ENCODE measurements around the gene GOLIM4. TPM values are rescaled to one million over a fixed set of nuclear protein-coding genes. Genes with fewer than 3 reads are reported as not detected.

Gene GOLIM4
- polyA plus RNA-seq, 3 donors from 2014 or later = 2.3 to 7.7 (median 4.1) TPM

GRCh38 chr3:168091941-168092340 is 3.8 kb downstream of the GOLIM4 start:
- Mint-ChIP-seq H3K4me3 (no peak overlapping the region), H3K4me1 (peaks cover 47 to 77% of the 10 kb centered on the region in 2 donors), H3K27ac (no peak overlapping the region), H3K9me3 (no peaks in the 10 kb centered on the region), H3K27me3 (ENCODE audit: low read depth in 3 of 3) (peaks cover 12 to 17% (median 16%) of the 10 kb centered on the region in 3 donors), H3K36me3 (no peaks in the 10 kb centered on the region)
- no peak for DNase-seq

GRCh38 chr3:168091302-168091858 is 4.3 kb downstream of the GOLIM4 start:
- H3K27ac Mint-ChIP-seq = peak overlapping the region in 1 of 6 donors; percentile 71
- no peaks in the 10 kb centered on the region for H3K9me3 Mint-ChIP-seq
- no peaks in the 10 kb centered on the region for H3K36me3 Mint-ChIP-seq
- no peak overlapping the region for H3K4me3 Mint-ChIP-seq
- DNase-seq = no peak
- H3K4me1 Mint-ChIP-seq = peaks cover 44 to 76% of the 10 kb centered on the region in 2 donors
- H3K27me3 Mint-ChIP-seq (ENCODE audit: low read depth in 3 of 3) = peaks cover 12 to 17% (median 16%) of the 10 kb centered on the region in 3 donors

GRCh38 chr3:168090306-168091085 is 5.2 kb downstream of the GOLIM4 start:
- peaks cover 44 to 74% of the 10 kb centered on the region in 2 donors for H3K4me1 Mint-ChIP-seq
- no peak overlapping the region for H3K27ac Mint-ChIP-seq
- no peaks in the 10 kb centered on the region for H3K9me3 Mint-ChIP-seq
- H3K4me3 Mint-ChIP-seq = no peak overlapping the region
- no peak for DNase-seq
- peaks cover 5 to 9% (median 8%) of the 10 kb centered on the region in 3 donors for H3K27me3 Mint-ChIP-seq (ENCODE audit: low read depth in 3 of 3)
- no peaks in the 10 kb centered on the region for H3K36me3 Mint-ChIP-seq

GRCh38 chr3:168089179-168089771 is 6.4 kb downstream of the GOLIM4 start:
- H3K9me3 Mint-ChIP-seq = no peaks in the 10 kb centered on the region
- H3K4me3 Mint-ChIP-seq = peak overlapping the region; percentile 8 to 53 (median 31)
- H3K36me3 Mint-ChIP-seq = no peaks in the 10 kb centered on the region
- H3K27me3 Mint-ChIP-seq (ENCODE audit: low read depth in 3 of 3) = peaks cover 0 to 3% (median 0%) of the 10 kb centered on the region in 3 donors
- DNase-seq = peak in 1 of 3 donors; percentile 14
- peak overlapping the region in 3 of 6 donors; percentile 3 to 20 (median 15) for H3K27ac Mint-ChIP-seq
- peaks cover 46 to 80% of the 10 kb centered on the region in 2 donors for H3K4me1 Mint-ChIP-seq

GRCh38 chr3:168088106-168088720 is 7.5 kb downstream of the GOLIM4 start:
- Mint-ChIP-seq H3K27ac (peak overlapping the region; percentile 0 to 72 (median 46)), H3K4me1 (peaks cover 38 to 75% of the 10 kb centered on the region in 2 donors), H3K36me3 (no peaks in the 10 kb centered on the region), H3K4me3 (peak overlapping the region; percentile 13 to 50 (median 29)), H3K27me3 (ENCODE audit: low read depth in 3 of 3) (peaks cover 0 to 5% (median 0%) of the 10 kb centered on the region in 3 donors), H3K9me3 (no peaks in the 10 kb centered on the region)
- peak; percentile 18 to 30 (median 20) for DNase-seq

- no peak for DNase-seq
- H3K9me3 Mint-ChIP-seq = no peaks in the 10 kb centered on the region
- peaks cover 36 to 68% of the 10 kb centered on the region in 2 donors for H3K4me1 Mint-ChIP-seq
- H3K4me3 Mint-ChIP-seq = no peak overlapping the region
- peak overlapping the region in 1 of 6 donors; percentile 55 for H3K27ac Mint-ChIP-seq
- H3K27me3 Mint-ChIP-seq (ENCODE audit: low read depth in 3 of 3) = peaks cover 0 to 5% (median 0%) of the 10 kb centered on the region in 3 donors
- no peaks in the 10 kb centered on the region for H3K36me3 Mint-ChIP-seq
These were observed 8.2 kb downstream of the GOLIM4 start for GRCh38 chr3:168087539-168087938.

GRCh38 chr3:168086541-168087260 is 9.0 kb downstream of the GOLIM4 start:
- H3K36me3 Mint-ChIP-seq = no peaks in the 10 kb centered on the region
- H3K27me3 Mint-ChIP-seq (ENCODE audit: low read depth in 3 of 3) = peaks cover 0 to 5% (median 0%) of the 10 kb centered on the region in 3 donors

GRCh38 chr3:168085491-168086119 is 10.1 kb downstream of the GOLIM4 start:
- no peak overlapping the region for H3K4me3 Mint-ChIP-seq
- DNase-seq = no peak
- H3K27me3 Mint-ChIP-seq (ENCODE audit: low read depth in 3 of 3) = peaks cover 0 to 5% (median 0%) of the 10 kb centered on the region in 3 donors
- peak overlapping the region in 1 of 6 donors; percentile 56 for H3K27ac Mint-ChIP-seq
- no peaks in the 10 kb centered on the region for H3K36me3 Mint-ChIP-seq
- no peaks in the 10 kb centered on the region for H3K9me3 Mint-ChIP-seq
- H3K4me1 Mint-ChIP-seq = peaks cover 35 to 58% of the 10 kb centered on the region in 2 donors

More at GRCh38 chr3:168086541-168087260, 9.0 kb downstream of the GOLIM4 start:
- no peak for DNase-seq
- Mint-ChIP-seq H3K9me3 (no peaks in the 10 kb centered on the region), H3K4me3 (no peak overlapping the region), H3K4me1 (peaks cover 36 to 62% of the 10 kb centered on the region in 2 donors), H3K27ac (no peak overlapping the region)

- Mint-ChIP-seq H3K4me1 (peaks cover 25 to 41% of the 10 kb centered on the region in 2 donors), H3K9me3 (no peaks in the 10 kb centered on the region), H3K36me3 (no peaks in the 10 kb centered on the region), H3K4me3 (no peak overlapping the region), H3K27me3 (ENCODE audit: low read depth in 3 of 3) (peaks cover 0 to 2% (median 0%) of the 10 kb centered on the region in 3 donors), H3K27ac (no peak overlapping the region)
- no peak for DNase-seq
These were observed 11.8 kb downstream of the GOLIM4 start for GRCh38 chr3:168083906-168084305.

GRCh38 chr3:168081856-168082255 is 13.9 kb downstream of the GOLIM4 start:
- no peak overlapping the region for H3K27ac Mint-ChIP-seq
- no peak overlapping the region for H3K4me3 Mint-ChIP-seq
- peaks cover 0 to 2% (median 0%) of the 10 kb centered on the region in 3 donors for H3K27me3 Mint-ChIP-seq (ENCODE audit: low read depth in 3 of 3)
- no peaks in the 10 kb centered on the region for H3K36me3 Mint-ChIP-seq
- DNase-seq = no peak
- peaks cover 13 to 26% of the 10 kb centered on the region in 2 donors for H3K4me1 Mint-ChIP-seq
- no peaks in the 10 kb centered on the region for H3K9me3 Mint-ChIP-seq

- H3K4me1 Mint-ChIP-seq = peaks cover 13 to 21% of the 10 kb centered on the region in 2 donors
- no peak overlapping the region for H3K4me3 Mint-ChIP-seq
These were observed 14.5 kb downstream of the GOLIM4 start for GRCh38 chr3:168081171-168081771.

GRCh38 chr3:168080499-168081170 is 15.1 kb downstream of the GOLIM4 start:
- H3K27me3 Mint-ChIP-seq (ENCODE audit: low read depth in 3 of 3) = peaks cover 0 to 2% (median 0%) of the 10 kb centered on the region in 3 donors
- H3K27ac Mint-ChIP-seq = no peak overlapping the region
- no peak overlapping the region for H3K4me3 Mint-ChIP-seq
- no peaks in the 10 kb centered on the region for H3K36me3 Mint-ChIP-seq
- peaks cover 11 to 18% of the 10 kb centered on the region in 2 donors for H3K4me1 Mint-ChIP-seq
- no peak for DNase-seq
- H3K9me3 Mint-ChIP-seq = no peaks in the 10 kb centered on the region

More at GRCh38 chr3:168081171-168081771, 14.5 kb downstream of the GOLIM4 start:
- H3K36me3 Mint-ChIP-seq = no peaks in the 10 kb centered on the region
- no peak overlapping the region for H3K27ac Mint-ChIP-seq
- no peaks in the 10 kb centered on the region for H3K9me3 Mint-ChIP-seq
- H3K27me3 Mint-ChIP-seq (ENCODE audit: low read depth in 3 of 3) = peaks cover 0 to 2% (median 0%) of the 10 kb centered on the region in 3 donors
- no peak for DNase-seq
